GM19463 (cell line): ENCODE data around the gene ADAMTS6.
"Not testable (repeated sequence)": the region's sequence is repeated elsewhere in the genome, so short reads cannot be mapped to it uniquely, and the experiment has no call there.

Experiments used
- ATAC-seq: cut with Tn5 transposase; IDR thresholded peaks from one replicate; pipeline ENCODE4 v1.9.1; 2021; ENCODE audit warnings: mild to moderate bottlenecking, moderate library complexity; ENCODE audit not compliant: unreplicated experiment

The ADAMTS6 gene

DNA sequence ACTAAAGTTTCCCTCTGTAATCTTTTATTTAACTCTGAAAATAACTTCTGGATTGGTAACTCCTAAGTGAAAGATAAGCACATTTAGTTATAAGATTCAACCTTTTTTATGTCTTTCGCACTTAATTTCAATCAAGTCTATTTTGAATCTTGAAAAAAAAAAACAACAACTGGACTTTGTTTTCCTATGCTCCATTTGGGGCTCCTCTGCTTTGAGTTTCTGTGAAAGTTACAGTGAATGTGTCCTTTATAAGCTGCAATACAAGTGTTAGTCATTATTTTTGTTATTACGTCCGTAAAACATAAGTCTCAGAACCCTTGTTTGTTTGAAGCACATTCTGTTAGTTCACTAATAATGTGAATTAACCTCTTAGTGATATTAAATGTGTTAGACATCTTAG is 276.8 kb downstream of the ADAMTS6 start:
- no peak for ATAC-seq

DNA sequence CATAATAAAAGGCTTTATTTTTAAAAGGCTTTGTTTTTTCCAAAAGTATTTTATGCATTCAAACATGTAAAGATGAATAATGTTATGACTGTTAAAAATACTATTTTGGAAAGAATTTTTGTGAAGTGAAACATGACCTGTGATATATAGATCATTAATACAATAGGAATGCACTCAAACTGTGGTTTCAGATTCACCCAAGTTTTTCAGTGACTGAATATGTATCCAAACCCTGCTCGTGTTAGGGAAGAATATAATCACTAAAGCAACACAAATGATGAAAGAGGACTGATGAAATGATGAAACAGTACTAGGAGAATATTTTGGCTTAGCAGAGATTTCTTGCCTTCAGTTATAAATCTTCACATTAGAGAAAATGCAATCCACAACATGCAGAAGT is 278.0 kb downstream of the ADAMTS6 start:
- ATAC-seq, result no peak

DNA sequence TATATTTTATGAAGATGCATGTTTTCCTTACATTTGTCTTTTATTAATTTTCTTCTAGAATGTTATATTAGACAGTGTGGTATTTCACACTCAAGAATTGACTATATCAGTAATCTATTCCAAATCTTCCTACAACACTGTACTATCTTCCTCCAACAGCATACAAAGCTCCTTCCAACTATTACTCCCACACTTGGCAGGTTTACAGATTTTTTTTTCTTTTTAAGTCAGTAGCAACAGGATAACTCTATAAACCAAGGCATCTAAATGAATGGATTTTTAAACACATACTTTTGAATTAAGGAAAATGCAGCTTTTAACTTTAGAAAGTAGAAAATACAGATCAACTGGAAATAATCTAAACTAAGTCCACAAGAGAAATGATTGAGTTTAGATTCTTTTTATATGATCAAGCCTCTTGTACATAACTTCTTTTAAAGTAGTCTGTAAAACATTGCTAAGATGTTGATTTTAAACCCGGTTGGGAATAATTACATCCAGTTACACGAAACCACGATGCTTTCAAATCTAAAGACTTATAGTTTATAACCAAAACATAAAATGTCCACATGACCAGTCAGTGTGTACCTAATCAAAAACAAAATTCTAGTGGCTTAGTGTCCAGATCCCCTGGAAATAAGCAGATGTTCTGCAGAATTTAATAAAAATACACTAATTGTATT is 281.6 kb downstream of the ADAMTS6 start:
- ATAC-seq, result no peak

DNA sequence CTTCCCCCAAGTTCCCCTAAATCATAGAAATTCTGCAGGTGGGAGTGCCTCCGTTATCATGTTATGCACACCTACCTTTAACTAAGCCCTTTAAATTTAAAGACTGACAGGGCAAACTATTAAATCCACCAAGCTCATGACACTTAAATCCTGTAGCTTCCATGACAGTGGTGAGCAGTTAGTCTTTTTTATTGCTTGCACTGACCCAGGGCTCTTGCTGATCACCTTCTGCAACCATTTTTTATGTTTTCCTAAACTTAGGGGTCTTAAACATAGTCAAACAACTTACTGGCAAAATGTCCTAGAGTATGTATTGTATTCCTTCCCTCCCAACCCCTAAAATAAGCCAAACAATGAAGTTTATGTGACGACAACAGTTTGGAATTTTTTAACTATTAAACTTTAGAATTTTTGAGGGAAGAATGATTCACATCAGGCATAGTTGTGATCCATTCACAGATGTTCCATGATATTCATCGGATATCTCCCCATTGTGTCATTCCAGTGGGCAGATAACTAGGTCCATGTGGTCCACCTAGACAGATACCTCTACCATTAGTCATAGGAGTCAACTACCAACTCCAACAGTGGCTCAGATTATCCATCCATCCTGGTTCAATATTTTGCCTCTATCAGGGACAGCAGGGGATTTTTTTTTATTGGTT is 283.1 kb downstream of the ADAMTS6 start:
- no peak for ATAC-seq

DNA sequence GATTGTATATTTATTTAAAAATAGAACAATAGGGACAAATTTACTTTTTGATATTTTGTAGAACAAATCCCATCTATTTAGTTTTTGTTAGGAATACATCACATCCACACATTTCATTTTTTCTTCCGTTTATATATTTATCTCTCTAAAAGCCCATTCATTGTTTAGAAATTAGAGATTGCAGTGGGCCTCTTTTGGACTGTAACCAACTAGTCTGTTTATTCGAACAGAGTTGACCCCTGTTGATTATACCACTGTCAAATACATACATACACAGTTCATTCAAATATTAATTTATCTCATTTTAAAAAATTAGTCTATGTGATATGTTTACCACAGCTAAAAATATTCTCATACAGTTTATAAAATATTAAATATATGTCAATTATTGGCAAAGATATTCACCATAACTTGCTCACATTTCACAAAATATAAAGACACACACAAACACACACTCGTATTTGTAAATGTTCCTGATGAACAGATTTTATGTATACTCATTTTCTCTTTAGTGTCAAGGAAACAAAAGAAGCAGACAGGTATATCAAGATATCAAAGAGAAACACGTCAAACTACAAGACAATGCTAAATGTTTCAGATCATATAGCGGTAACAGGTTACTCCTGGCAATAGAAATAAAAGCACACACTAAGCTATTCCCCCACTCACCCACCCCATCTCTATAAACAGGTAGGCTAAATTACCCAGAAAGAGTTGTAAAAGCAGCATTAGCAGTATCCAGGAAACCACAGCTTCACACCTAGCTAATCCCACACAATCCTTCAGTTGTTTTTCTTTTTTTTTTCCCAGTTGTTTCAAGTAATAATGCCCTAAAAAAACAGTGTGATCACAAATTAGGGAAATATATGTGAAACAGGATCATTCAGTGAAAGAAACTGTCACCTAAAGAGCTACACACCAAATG is 283.9 kb downstream of the ADAMTS6 start:
- ATAC-seq, result no peak

DNA sequence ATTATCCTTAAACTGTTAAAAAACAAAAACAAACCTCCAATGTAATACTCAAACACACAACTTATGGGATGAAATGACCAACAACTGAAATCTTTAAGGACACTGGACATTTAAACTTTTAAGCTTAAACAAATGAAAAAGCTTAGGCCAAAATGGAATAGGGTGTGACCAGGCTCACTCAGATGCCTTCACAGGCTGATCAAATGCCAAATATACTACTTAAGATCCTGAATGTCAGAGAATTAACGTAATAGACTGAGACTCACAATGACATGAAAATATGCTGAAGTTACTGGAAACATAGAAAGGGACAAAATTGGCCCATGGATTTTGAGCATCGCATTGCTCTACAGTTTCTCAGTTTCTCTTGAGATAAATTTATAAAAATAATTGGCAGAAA is 286.8 kb downstream of the ADAMTS6 start:
- ATAC-seq, result no peak

DNA sequence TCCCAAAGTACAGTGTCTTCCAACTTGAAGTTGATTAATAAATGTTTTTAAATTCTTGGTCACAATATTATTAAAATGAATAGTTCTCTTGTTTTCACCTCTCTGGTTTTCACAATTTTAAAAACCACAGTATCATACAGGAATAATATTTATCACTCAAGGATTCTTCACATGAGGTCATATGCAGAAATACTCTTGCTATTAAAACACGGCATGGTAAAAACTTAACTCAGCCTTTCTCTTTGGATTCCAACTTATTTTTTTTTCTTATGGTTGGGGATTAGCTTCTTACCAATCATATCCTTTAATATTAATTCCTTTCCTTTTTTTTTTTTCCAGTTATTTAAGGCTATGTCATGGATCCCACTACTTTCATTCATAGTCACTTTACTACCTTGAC is 289.4 kb downstream of the ADAMTS6 start:
- ATAC-seq, result no peak

DNA sequence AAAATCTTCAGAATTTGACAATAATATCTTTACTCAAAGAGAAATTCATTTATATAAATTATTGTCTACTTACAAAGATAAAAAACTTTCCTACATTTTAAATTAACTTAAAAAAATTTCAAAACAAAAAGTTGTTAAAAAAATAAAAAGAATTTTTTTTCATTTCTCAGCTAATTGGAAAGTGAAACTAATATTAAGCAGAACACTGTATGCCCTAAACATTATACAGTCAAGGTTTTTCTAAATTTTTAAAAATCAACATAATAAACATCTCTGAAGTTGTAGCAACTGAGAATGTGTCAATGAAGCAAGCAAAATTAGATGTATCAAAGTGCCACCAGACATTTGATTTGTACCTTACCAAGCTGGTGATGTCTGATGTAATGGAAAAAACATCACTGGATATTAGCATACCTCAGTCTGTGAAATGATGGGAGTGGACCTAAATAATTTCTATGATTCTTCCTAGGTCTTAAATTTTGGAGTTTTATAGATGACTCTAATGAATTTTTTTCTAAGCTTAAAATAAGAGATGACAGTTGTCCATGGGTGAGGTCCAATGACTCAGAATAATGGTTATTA is 290.1 kb downstream of the ADAMTS6 start:
- ATAC-seq, result no peak

DNA sequence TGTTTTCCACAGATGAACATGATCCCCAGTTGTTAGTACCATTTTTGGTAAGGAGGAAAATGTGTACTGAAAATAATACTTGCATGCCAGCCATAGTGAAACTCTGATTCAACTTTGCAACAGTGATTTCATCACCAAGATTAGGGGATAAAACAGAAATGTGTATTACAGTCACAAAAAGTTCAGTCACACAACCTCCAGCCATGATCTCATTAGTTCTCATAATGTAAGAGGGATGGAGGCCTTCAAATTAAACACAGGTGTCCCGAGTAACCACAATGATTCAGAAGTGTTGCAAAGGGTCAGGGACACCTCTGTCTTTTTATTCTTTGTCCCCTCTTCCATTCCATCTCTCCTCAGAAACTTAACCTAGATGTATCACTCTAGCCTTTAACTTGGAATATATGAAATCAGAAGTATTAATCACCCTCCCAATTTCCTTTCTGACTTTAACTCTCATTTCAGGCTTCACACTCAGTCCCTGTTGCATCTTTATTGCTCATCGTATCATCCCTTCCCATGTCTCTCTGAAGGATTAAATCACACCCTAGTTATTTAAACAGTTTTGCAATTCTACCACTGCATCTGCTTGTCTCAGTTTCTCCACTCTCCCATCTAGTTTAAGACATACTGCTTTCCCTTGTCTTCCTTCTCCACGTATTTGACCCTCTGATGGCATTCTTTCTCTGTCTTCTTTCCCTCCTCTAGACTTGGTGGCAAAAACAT is 291.2 kb downstream of the ADAMTS6 start:
- ATAC-seq, result peak; percentile 75

DNA sequence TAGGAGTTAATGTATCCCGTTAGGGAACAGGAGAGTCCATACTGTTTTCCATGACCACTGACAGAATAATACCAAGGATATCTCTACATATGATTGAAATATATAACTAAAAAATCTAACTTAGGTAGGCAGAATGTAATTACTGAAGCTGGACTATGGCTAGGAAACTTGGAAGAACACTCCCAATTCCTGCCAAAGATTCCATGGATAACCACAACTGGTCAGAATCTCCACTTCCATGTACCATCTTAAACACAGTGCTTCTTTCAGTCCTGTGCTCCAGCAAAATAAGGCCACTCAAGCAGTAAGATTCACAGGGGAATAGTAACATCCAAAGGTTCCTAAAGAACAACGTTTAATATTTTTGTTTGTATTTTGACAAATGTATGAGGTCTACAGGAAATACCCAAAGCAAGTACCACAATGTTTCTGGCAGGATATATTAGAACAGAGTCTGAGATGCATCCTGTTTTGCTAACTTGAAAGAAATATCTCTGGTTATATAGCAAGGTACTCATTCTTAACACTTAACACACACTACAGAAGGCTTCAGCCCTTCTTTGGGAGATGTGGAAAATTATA is 295.0 kb downstream of the ADAMTS6 start:
- ATAC-seq, result no peak

DNA sequence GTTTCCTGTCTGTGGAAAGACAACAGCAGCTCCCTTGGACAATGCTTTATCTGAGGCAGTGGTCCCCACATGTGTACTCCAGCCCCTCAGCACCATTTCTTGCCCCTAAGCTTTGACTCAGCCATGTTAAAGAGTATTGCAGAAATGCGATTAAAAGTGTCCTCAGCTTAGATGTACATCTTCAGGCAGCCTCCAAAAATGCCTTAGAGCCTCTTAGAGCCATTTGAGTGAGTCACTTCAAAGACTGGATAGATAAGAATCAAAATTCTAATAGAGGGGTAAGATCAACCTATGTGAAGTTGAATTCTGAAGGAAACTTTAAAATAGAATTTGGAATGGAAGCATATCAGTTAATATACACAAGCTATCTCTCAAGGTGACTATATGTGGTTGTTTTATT is 296.3 kb downstream of the ADAMTS6 start:
- no peak for ATAC-seq

DNA sequence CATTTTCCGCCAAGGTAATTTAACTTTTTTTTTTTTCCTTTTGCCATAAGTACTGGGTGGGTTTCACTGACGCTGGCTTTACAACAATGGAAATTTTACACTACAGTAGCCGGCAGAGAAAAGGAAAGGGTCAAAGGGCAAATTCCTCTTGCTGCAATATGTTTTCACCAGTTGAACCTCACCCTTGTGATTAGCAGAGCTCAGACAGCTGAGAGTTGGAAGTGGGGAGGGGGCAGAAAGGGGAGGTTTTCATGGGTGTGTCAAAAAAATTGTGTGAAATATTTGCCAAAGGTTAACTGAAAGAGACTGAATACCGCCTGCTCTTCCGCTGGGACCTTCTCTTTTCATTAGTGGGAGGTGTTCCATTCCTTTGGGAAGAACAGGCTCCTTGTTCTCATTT is 296.9 kb downstream of the ADAMTS6 start:
- no peak for ATAC-seq

DNA sequence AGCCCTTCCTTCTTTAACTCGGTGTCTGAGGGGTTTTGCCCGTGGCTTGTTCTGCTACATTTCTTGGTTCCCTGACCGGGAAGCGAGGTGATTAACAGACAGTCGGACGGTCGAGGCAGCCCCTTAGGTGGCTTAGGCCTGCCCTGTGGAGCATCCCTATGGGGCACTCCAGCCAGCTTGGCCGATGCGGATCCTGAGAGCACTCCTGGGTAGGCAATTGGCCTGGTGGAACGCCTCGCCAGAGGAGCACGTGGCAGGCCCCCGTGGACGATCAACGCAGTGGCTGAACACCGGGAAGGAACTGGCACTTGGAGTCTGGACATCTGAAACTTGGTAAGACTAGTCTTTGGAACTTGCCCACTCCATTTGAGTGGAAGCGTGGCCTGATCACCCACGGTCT is 307.5 kb downstream of the ADAMTS6 start:
- not testable (repeated sequence) for ATAC-seq

DNA sequence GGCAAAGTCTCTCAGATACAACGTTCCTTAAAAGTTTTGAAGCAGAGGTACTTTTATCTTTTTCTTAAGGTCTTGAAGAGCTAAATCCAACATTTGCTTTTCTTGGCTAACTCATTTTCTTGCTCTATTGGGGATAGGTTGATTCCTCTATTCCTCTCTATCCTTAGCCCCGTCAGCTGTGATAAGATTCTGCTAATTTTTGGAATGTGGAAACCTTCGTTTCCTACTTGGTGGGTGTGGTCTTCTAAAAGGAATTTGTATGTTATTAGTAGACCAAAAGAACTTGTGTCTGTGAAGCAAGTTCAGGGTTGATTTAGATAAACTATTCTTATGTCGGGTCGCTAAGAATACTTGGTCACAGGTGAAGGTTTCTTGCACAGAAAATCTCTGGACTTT is 308.6 kb downstream of the ADAMTS6 start:
- no peak for ATAC-seq

DNA sequence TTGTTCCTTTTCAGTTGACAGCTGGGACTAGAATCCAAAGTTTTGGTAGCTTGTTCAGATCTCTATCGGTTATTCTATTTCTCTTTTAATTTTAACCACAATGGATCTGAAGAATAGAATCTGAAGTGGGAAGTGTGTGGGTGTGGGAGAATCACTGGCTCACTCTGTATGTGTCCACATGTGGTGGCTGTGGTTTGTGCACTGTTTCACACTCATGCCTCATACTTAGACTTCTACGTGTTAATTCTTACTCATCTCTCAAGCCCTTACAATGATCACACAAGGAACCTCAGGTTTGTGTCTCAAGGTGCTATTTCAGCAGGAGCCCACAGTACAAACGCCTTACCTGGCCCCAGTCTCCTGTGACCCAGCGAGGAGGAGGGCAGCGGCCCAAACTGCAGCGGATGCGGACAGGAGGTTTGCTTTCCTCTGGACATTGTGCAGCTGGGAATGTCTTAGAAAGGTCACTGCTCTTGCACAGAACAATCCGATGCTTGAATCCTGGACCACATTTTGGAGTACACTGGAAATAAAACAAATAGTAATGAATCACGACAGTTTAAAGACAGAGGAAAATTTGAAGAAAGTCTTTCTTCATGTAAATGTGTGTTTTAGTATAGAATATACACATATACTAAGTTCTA is 309.1 kb downstream of the ADAMTS6 start:
- ATAC-seq, result peak; percentile 92

DNA sequence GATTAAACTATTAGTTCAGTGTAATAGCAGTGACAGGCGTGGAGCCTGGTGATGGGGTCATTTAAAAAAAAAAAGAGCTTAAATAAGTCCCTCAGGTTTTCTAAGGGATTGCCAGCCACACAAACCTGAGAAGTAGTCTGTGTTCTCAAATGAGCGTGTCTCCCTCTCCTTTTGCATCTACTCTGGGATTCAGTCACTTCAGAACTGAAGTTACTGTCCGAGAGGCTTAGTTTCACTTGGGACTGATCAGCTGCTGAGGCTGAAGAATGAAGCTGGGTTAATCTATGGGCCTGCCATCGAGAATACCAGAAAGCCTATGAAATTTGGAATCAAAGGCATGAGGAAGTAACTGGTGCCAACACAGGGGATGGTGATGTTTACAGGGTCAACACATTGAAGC is 310.1 kb downstream of the ADAMTS6 start:
- no peak for ATAC-seq

DNA sequence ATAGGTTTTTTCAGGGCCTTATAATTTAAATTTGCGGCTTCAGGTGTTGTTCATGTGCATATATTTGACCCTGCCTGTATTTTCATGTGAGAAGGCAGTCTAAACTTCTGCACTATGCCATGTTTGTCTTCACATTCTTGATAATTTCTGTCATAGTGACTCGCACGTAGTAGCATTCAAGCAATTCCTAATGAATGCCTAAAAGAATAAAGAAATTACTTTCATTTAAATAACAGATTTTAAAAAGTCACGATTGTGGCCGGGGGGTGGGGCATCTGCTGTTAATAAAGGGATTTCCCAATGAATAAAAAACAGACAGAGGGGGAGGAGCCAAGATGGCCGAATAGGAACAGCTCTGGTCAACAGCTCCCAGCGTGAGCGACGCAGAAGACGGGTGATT is 318.0 kb downstream of the ADAMTS6 start:
- ATAC-seq, result no peak

DNA sequence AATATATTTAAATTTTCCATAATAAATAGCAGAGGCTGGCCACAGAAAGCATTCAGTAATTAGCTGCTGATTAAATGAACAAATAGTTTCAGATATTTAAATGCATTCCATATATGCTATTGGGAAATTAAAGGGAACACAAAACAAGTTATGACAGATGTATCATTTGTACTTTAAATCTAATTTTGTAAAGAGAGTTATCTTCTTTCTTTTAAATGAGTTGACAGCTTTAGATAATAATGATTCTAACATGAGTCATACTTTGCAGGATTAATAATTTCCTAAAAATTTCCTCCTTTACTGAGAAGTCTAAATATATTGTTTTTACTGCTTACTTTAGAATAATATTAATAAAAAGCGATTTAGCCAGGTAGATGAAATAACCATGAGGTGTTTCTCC is 320.1 kb downstream of the ADAMTS6 start:
- ATAC-seq, result no peak

DNA sequence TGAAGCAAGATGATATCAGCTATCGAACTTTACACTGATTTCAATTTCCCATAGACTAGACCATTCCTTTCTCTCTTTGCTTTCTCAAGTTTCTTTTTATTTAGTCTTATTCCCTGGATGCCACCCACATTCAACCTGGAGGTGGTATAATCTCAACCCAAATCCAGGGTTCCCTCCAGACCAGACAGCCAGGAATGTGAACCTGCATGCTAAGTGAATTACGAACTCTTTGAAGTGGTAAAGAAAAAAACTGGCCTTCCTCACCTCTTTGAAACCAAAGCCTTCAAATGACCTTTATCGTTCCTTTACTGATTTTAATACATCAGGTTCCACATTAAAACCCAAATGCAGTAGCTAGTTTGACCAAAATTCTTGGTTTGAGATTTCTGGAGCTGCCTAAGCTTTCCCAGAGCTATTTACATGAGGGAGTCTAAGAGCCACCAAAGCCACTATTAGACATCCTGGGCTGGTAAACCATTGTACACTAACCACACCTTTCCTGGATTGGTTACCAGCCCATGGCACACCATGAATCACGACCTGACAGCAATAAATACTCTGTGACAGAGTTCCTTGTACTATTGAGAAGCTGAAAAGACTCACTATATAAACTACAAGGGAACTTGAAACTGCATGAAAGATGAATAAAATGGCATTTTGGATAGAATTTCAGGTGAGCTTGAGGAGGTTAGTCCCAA is 323.7 kb downstream of the ADAMTS6 start:
- ATAC-seq, result no peak
